A673 (cell line): ENCODE results near the gene NLRX1. TPM values are rescaled to one million over a fixed set of nuclear protein-coding genes. Genes with fewer than 3 reads are reported as not detected.
"Not testable (repeated sequence)": the region's sequence is repeated elsewhere in the genome, so short reads cannot be mapped to it uniquely, and the experiment has no call there.

Experiments used
- BruUV-seq: library from RNA; stranded (reverse); fragments of 400-500 nt; replicated peaks from 2 replicates; lab custom pipeline; 2021; lab: Mats Ljungman, UMichigan
- CTCF ChIA-PET: fragments of 300-600 bp; sonication (Branson Sonifier 250); formaldehyde crosslinking; loops from one replicate; lab custom pipeline; 2022; ENCODE audit warnings: antibody characterized with exemption; lab: Charles Lee
- POLR2A ChIA-PET: fragments of 300-600 bp; sonication (Branson Sonifier 250); formaldehyde crosslinking; loops from one replicate; lab custom pipeline; 2022; ENCODE audit warnings: antibody characterized with exemption; ENCODE audit not compliant: low non-redundant PET; lab: Charles Lee
- DNase-seq: peaks from one replicate; pipeline ENCODE4 v3.0.0-alpha.2; 2015; ENCODE audit warnings: low spot score
- H3K27ac ChIP-seq: fragments of 200-600 bp; sonication (generic); 2 replicates; pipeline ENCODE4 v1.5.1; 2016; ENCODE audit warnings: mixed run types, low read depth, mild to moderate bottlenecking, mixed read lengths, antibody characterized with exemption, low read length; ENCODE audit not compliant: poor library complexity, severe bottlenecking
- H3K27me3 ChIP-seq: fragments of 200-600 bp; sonication (generic); replicated peaks from 2 replicates; pipeline ENCODE4 v1.6.1; 2017; ENCODE audit warnings: mixed run types, low read depth, mild to moderate bottlenecking, mixed read lengths, antibody characterized with exemption, low read length; ENCODE audit not compliant: insufficient read depth, poor library complexity
- H3K36me3 ChIP-seq: fragments of 200-600 bp; sonication (generic); 2 replicates; pipeline ENCODE4 v1.6.1; 2016; ENCODE audit warnings: mixed run types, mild to moderate bottlenecking, mixed read lengths, antibody characterized with exemption, low read length; ENCODE audit not compliant: insufficient read depth, poor library complexity, severe bottlenecking
- H3K4me1 ChIP-seq: fragments of 200-600 bp; sonication (generic); 2 replicates; pipeline ENCODE4 v1.6.1; 2017; ENCODE audit warnings: mixed run types, mild to moderate bottlenecking, mixed read lengths, antibody characterized with exemption, low read length; ENCODE audit not compliant: insufficient read depth, poor library complexity, severe bottlenecking
- H3K4me3 ChIP-seq: fragments of 200-600 bp; sonication (generic); 2 replicates; pipeline ENCODE4 v1.5.1; 2016; ENCODE audit warnings: low read depth, mixed run types, mild to moderate bottlenecking, mixed read lengths, low read length; ENCODE audit not compliant: poor library complexity, severe bottlenecking
- H3K9me3 ChIP-seq: fragments of 200-600 bp; sonication (generic); 2 replicates; pipeline ENCODE4 v1.6.1; 2016; ENCODE audit warnings: mixed run types, low read depth, mild to moderate bottlenecking, mixed read lengths, antibody characterized with exemption, low read length; ENCODE audit not compliant: poor library complexity, severe bottlenecking
- CTCF ChIP-seq: fragments of 300-800, 200-600 bp; sonication (generic); conservative IDR thresholded peaks from 2 replicates; pipeline ENCODE4 v1.5.1; 2017; ENCODE audit warnings: low read depth, mild to moderate bottlenecking, antibody characterized with exemption, low read length, moderate library complexity, mixed read lengths
- EZH2 ChIP-seq: fragments of 200-600 bp; sonication (generic); IDR thresholded peaks from 2 replicates; pipeline ENCODE4 v1.6.1; 2017; ENCODE audit warnings: borderline replicate concordance, low read depth, mild to moderate bottlenecking, mixed read lengths, antibody characterized with exemption, low read length; ENCODE audit not compliant: poor library complexity, severe bottlenecking
- intact Hi-C: fragments of 100-400 bp; cut with micrococcal nuclease; formaldehyde crosslinking; loops from one replicate; pipeline ENCODE4 v1.10.0; 2022; ENCODE audit not compliant: unreplicated experiment
- total RNA-seq: library from RNA; stranded (reverse); gene quantifications from 2 replicates; pipeline ENCODE4 v1.2.3, GENCODE V29; 2021

The NLRX1 gene
- total RNA-seq, 1 experiment from 2014 or later: 1.4 TPM

- Histone ChIP-seq H3K4me3 (no peak overlapping the region), H3K36me3 (no peaks in the 10 kb centered on the region), H3K27ac (no peak overlapping the region), H3K9me3 (no peaks in the 10 kb centered on the region), H3K27me3 (no peaks in the 10 kb centered on the region), H3K4me1 (no peaks in the 10 kb centered on the region)
- DNase-seq: no peak
- intact Hi-C loops: no loop called here
- TF ChIP-seq CTCF (no peak), EZH2 (no peak)
- BruUV-seq: no TSS peak
- POLR2A ChIA-PET: no interaction called here
- CTCF ChIA-PET: no interaction called here
Observed at GRCh38 chr11:119223856-119224255, 55.3 kb downstream of the NLRX1 start.

DNA sequence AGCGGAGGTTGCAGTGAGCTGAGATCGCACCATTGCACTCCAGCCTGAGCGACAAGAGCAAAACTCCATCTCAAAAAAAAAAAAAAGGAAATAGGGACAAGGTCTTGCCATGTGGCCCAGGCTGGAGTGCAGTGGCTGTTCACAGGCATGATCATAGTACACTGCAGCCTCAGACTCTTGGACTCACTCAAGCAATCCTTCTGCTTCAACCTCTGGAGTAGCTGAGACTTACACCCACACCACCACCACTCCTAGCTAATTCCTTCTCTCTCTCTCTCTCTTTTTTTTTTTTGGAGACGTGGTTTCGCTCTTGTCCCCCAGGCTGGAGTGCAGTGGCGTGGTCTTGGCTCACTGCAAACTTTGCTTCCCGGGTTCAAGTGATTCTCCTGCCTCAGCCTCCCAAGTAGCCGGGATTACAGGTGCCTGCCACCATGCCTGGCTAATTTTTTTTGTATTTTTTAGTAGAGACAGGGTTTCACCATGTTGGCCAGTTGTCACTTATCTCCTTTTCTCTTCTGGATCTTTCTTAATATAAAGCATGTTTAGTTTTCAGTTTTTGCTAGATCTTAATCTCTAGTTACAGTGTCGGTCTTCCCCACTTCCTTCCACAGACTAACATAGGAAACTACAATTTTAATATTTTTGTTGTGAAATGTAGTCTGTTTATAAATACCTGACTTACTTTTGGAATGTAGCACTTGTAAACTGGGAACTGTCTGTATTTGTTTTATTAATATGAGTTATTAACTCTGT is 60.2 kb downstream of the NLRX1 start:
- POLR2A ChIA-PET, CTCF ChIA-PET, H3K36me3 ChIP-seq, H3K4me3 ChIP-seq, DNase-seq, H3K27me3 ChIP-seq, H3K4me1 ChIP-seq, BruUV-seq, H3K9me3 ChIP-seq, intact Hi-C loops, H3K27ac ChIP-seq: not testable (repeated sequence)

DNA sequence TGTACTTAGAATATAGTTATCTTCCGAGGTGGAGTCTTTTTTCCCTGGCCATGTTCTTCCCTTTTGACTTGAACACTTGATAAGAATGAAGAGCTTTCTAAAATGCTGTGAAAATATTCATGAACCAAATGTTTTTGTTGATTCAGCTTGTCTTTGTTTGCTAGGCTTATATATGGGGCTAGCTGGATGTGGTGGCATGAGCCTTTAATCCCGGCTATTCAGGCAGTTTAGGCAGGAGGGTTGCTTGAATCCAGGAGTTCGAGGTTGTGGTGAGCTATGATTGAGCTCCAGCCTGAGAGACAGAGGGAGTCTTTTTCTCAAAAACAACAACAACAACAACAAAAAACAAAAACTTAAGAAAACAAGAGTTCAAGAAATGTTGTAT is 60.8 kb downstream of the NLRX1 start:
- no peak for DNase-seq
- H3K27me3 ChIP-seq: no peaks in the 10 kb centered on the region
- H3K9me3 ChIP-seq: no peaks in the 10 kb centered on the region
- intact Hi-C loops: no loop called here
- ChIA-PET CTCF (no interaction called here), POLR2A (no interaction called here)
- no peak overlapping the region for H3K27ac ChIP-seq
- no TSS peak for BruUV-seq
- H3K36me3 ChIP-seq: peaks cover 5% of the 10 kb centered on the region
- TF ChIP-seq EZH2 (no peak), CTCF (no peak)
- no peaks in the 10 kb centered on the region for H3K4me1 ChIP-seq
- H3K4me3 ChIP-seq: no peak overlapping the region

GRCh38 chr11:119229741-119230140 is 61.2 kb downstream of the NLRX1 start:
- no TSS peak for BruUV-seq
- intact Hi-C loops: no loop called here
- Histone ChIP-seq H3K36me3 (peaks cover 7% of the 10 kb centered on the region), H3K4me1 (no peaks in the 10 kb centered on the region), H3K9me3 (no peaks in the 10 kb centered on the region), H3K27ac (no peak overlapping the region), H3K4me3 (no peak overlapping the region), H3K27me3 (no peaks in the 10 kb centered on the region)
- CTCF ChIA-PET: no interaction called here
- TF ChIP-seq CTCF (no peak), EZH2 (no peak)
- no peak for DNase-seq
- POLR2A ChIA-PET: no interaction called here
